ENCODE data around the gene TAS2R30.

DNA sequence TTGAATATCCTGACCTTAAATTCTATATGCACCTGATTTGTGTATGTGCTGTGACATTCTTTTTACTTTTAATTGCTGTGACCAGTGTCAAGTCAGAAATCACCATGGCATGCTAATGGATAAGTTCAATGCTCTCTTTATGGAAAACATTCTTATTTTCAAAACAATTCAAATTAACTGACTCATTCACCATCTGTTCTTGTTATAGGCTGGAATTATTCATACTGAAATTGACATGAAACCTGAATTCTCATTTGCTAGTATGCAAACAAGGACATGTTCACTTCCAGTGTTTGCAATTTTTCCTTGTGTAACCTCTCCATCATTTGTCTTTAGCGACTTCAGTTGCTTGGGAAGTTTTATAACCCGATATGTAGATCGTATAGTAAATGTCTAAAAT is at the start of gene TAS2R30:
- TF ChIP-seq POLR2AphosphoS5 (IDR thresholded peaks at IDR 0.05; ENCODE audit: low read depth, low read length): no peak
- TF ChIP-seq, protein P1, sequence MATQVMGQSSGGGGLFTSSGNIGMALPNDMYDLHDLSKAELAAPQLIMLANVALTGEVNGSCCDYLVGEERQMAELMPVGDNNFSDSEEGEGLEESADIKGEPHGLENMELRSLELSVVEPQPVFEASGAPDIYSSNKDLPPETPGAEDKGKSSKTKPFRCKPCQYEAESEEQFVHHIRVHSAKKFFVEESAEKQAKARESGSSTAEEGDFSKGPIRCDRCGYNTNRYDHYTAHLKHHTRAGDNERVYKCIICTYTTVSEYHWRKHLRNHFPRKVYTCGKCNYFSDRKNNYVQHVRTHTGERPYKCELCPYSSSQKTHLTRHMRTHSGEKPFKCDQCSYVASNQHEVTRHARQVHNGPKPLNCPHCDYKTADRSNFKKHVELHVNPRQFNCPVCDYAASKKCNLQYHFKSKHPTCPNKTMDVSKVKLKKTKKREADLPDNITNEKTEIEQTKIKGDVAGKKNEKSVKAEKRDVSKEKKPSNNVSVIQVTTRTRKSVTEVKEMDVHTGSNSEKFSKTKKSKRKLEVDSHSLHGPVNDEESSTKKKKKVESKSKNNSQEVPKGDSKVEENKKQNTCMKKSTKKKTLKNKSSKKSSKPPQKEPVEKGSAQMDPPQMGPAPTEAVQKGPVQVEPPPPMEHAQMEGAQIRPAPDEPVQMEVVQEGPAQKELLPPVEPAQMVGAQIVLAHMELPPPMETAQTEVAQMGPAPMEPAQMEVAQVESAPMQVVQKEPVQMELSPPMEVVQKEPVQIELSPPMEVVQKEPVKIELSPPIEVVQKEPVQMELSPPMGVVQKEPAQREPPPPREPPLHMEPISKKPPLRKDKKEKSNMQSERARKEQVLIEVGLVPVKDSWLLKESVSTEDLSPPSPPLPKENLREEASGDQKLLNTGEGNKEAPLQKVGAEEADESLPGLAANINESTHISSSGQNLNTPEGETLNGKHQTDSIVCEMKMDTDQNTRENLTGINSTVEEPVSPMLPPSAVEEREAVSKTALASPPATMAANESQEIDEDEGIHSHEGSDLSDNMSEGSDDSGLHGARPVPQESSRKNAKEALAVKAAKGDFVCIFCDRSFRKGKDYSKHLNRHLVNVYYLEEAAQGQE (IDR thresholded peaks at IDR 0.05; ENCODE audit: insufficient read depth in 1 of 2, low read depth in 2 of 2, low read length in 2 of 2): no peak
